HG03439 (cell line): ENCODE results near the gene CD248.

ENCODE experiments used
- ATAC-seq: cut with Tn5 transposase; IDR thresholded peaks from one replicate; pipeline ENCODE4 v1.9.1; 2021; ENCODE audit warnings: mild to moderate bottlenecking, moderate library complexity; ENCODE audit not compliant: unreplicated experiment

CD248 gene

DNA sequence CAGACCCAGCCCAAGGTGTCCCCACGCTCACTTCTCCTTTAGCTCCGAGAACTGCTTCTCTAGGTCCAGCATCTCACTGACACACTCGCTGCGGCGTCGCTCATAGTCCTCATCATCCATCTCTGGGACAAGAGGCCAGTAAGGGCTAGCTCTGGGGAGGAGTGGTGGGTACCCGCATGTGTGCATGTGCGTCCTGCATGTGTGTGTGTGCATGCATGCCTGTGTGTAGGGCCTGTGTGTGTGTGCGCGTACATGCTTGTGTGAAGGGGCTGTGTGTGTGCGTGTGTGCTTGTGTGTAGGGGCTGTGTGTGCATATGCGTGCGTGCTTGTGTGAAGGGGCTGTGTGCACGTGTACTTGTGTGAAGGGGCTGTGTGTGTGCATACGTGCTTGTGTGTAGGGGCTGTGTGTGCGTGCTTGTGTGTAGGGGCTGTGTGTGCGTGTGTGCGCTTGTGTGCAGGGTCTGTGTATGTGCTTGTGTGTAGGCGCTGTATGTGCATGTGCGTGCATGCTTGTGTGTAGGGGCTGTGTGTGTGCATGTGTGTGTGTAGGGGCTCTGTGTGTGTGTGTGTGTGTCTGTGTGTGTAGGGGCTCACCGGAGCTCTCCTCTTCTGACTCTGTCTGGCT, 24.8 kb upstream of the CD248 start:
- ATAC-seq = no peak

DNA sequence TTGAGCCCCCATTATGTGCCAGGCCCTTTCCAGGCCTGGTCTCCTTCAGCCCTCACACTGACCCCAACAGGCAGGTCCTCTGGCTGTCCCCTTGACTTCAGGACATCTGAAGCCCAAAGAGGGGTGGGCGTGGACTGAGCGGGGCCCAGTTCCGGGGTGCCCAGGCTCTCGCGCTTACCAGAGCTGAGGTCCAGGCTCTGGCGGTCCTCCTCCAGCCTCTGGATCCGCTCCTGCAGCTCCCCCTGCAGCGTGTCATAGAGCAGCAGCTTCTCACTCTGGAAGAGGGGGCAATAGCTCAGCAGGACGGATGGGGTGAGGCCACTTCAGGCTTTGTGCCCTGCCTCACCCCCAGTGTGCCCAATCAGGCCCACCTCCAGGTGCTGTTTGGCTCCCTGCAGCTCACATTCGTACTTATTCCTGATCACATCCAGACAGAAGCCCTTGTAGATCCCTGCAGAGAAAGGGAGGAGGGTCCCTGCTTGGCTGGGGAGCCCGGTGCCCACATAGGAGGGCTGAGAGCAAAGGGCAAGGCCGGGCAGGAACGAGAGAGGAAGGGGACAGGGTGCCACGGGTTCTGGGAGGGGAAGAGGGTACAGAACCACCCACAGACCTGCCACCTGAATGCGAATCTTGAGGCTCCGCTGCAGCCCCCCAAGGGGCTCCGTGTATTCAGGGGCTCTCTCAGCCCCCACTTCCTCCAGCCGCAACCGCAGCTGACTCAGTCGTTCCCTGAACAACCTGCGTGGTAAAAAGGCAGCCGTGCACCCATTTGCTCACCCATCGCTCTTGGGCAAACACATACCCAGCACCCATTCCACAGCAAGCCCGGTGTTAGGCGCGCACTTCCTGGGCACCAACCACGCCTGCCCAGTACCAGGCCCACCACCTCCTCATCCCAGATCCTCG, 24.0 kb upstream of the CD248 start:
- no peak for ATAC-seq

- no peak for ATAC-seq
Observed at GRCh38 chr11:66339686-66340483, 23.0 kb upstream of the CD248 start.

GRCh38 chr11:66339162-66339675, 22.4 kb upstream of the CD248 start:
- ATAC-seq = no peak

DNA sequence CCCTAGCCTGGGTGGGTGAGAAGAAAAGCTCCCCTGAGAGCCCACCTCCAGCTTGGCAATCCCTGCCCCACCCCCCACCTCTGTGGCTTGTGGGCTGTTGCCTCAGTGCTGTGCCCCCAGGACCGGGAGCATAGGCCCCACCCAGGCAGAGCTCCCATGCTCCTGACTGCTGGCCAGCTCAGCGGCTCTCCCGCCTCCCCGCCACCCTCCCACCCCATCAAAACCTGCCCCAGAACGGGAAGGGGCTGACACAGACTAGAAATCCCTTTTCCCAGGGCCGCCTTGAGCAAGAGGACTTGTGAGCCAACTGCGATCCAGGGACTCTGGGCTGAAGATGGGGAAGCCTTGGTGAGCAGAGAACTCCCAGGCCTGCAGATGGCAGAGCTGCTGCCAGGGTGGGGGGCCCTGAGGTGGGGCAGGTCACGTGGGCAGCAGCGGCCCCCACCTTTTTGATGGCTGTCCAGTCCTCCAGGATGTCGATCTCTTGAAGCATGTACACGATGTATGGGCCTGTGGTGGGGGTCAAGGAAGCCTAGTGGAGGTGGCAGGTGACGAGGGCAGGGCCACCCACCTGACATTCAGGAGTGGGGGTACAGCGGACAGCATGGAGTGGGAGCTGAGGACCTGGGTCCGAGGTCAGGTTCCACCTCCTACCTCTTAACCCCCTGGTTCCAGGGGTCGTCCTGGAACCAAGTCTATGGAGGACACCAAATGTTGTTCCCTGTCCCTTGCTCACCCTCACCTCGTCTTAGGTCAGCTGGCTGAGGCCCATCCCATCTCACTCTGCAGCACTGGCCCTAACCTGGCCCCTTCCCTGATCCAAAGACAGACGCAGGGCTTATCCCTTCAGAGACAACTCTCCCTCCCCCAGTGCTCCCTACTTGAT, 21.7 kb upstream of the CD248 start:
- no peak for ATAC-seq

- ATAC-seq = no peak
Observed at GRCh38 chr11:66337103-66337899, 20.5 kb upstream of the CD248 start.

GRCh38 chr11:66336234-66337102, 19.6 kb upstream of the CD248 start, which contains the start of gene RIN1:
Gene RIN1 (minus strand): TSS chr11:66336434. CDS start chr11:66336402, 32 bp downstream.
- peak; percentile 63 for ATAC-seq

DNA sequence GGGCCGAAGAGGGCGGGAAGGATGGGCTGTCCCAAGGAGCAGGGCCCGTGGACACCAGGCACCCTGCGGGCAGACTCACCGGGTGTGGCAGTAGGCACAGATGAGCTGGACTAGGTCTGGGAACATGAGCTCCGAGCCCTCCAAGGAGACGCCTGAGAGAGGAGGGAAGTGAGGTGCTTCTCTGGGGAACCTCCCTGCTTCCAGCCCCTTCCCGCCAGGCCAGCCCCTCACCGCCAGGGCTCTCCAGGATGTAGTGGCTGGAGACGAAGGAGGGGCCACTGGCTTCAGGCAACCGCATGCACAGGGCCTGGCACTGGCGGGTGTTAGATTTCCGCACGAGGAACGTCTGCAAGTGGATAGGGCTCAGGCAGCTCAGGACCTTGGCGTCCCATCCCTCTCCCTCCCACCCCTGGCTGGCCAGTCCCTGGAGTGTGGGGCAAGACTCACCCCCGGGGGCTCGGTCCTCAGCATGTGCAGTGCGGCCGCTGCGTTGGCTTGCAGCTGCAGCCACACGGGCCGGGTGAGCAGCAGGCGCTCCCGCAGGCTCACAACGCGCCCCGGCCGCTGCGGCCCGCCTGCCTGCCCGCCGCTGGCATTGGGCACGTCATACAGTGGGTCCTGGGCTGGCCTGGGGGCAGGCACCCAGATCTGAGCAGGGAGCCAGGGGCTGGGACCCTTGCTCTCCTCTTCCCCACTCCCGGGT, 18.8 kb upstream of the CD248 start:
- ATAC-seq = no peak

DNA sequence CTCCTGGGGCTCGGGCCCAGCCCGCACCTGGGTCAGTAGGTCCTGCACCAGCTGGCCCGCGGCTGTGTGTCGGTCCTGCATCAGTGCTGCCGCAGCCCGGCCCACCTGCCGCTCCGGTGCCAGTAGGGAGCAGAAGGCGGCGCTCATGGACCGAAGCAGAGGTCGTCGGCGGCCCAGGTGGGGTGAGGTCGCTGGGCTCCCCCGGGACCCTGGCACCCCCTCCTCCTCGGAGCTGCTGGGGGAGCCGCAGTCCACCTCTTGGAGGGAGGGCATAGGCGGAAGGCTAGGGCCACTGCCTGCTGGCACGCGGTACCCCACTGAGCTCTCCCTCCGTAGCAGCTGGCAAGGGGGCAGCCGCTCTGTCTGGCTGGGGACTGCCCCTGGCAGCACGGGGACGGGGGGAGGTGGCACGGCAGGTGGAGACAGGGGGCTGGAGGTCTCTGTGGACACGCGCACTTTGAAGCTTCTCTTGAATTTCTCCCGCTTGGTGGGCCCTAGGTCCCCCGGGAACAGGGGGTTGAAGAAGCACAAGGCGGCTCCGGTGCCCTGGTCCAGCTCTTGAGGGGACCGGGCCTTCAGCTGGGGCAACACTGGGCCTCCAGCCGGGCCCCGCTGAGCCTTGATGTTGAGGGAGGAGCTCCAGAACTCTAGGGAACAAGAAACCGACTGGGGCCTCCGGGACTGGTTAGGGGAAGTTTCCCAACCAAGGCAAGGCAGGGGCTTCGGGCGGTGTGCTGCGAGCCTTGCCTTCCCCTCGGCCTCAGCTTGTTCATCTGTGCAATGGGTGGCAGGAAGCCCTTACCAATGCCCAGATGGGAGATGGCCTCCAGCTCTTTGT, 18.0 kb upstream of the CD248 start:
- no peak for ATAC-seq

GRCh38 chr11:66333896-66334604, 17.2 kb upstream of the CD248 start:
- no peak for ATAC-seq

GRCh38 chr11:66333220-66333877, 16.5 kb upstream of the CD248 start:
- no peak for ATAC-seq

DNA sequence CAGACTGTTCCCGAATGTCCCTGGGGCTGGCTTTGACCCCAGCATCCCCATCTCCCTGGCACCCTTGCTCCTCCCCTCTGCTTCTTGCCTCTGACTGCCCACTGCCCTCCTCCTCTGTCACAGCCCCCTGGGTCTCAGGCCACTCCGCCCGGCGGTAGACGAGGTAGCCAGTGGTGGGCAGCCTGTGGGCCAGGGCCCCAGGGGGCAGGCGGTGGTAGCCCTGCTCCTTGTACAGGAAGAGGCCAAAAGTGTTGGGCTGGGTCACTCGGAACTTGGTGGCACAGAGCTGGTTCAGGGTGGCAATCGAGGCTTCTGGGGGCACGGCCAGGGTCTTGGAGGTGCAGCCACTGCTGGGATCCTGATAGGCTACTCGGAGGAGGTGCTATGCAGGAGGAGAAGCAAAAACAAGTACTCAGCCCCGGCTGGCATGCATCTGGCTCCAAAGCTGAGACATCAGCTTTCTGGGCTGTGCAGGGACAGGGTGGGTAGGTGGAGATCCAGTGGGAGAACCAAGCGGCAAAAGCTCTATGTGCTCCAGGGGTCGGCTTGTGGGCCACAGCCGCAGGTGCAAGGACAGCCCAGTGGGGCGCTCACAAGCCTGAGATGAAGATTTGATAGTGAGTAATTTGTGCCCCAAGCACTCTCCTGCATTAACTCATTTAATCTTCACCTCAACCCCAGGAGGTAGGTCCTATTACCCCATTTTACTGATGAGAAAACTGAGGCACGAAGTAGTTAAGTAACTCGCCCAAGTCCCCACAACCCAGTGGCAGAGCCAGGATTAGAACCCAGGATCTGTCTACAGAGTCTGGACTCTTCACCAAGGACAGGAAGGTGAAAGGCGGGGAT, 15.8 kb upstream of the CD248 start:
- no peak for ATAC-seq

DNA sequence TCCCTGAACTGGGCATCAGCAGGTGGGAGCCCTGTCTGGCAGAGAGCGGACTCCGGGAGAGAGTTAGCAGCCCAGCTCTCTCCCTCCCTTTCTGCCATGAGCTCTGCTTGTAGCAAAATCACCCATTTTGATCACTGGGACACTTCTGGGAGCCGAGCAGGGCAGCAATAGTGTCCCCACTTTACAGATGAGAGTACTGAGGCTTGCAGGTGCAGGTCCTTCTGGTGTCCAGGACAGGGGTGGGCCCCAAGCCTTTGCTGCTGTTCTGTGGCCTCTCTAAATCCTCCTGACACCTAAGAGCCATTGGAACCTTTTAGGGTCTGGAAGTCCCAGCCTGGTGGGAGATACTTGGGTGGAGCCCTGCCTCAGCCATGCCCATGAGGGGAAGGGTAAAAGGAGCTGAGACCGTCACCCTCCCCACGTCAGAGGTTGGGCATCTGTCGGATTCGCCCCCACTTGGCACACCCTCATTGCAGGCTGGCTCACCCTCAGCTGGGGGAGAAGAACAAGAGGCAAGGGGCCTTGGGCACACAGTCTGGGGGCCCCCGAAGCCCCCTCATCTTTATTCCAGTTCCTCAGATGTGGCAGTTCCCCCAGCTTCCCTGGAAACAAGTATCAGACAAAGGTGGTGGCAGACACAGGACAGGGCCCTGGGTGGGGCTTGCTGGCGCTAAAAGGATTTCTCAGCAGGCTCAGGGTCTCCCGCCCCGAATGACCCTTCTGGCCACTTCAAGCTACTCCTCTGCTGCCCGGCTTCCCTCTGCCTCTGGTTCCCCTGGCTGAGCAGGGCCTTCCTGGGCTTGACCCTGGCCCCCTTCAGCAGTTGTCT, 14.9 kb upstream of the CD248 start:
- ATAC-seq = no peak

DNA sequence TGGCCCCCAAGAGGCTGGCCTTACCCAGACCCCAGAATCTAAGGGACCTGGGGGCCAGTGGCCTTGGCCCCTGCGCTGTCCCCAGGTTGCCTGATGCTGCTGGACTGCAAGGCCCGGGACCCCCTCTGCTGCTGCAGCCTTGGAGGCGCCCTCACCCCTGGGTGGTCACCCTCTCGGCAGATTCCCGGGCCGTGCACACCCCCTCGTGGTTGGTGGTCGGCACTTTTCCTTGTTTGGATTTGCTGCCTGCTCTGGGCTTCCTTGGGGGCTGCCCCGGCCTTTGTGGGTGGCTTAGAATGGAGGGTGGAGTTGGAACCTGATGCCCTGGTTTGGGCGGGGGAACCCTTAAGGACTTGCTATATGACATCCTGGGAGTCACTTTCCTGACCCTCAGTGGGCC, 14.1 kb upstream of the CD248 start:
- no peak for ATAC-seq
